Measurements from ENCODE around the gene OR10J5.
"Not testable (repeated sequence)": the region's sequence is repeated elsewhere in the genome, so short reads cannot be mapped to it uniquely, and the experiment has no call there.

GRCh38 chr1:159524792-159525191 is 11.0 kb downstream of the OR10J5 start:
- TF ChIP-seq EZH2 (IDR thresholded peaks at IDR 0.05); FOXP2 (optimal IDR thresholded peaks at IDR 0.05; ENCODE audit: control extremely low read depth, extremely low read length, insufficient read depth); POLR2AphosphoS5 (IDR thresholded peaks at IDR 0.05; ENCODE audit: borderline replicate concordance, low read depth, low read length): not testable (repeated sequence)
